H4 (cell line): ENCODE results near the gene ADARB1. TPM values are rescaled to one million over a fixed set of nuclear protein-coding genes. Genes with fewer than 3 reads are reported as not detected.

ENCODE experiments used
- DNase-seq: peaks from one replicate; pipeline ENCODE4 v3.0.0-alpha.2; 2015; ENCODE audit warnings: low spot score
- total RNA-seq: library from RNA; depleted of rRNA; stranded (reverse); fragments of >200 nt; shearing (Covaris generic); gene quantifications from 2 replicates; pipeline ENCODE4 v1.2.3, GENCODE V29; 2014

The ADARB1 gene
- total RNA-seq, 1 experiment from 2014 or later, result 10.2 TPM

GRCh38 chr21:45037986-45038385 lies 36.4 kb upstream of the ADARB1 start:
- no peak for DNase-seq

GRCh38 chr21:45039317-45040156 lies 34.8 kb upstream of the ADARB1 start:
- no peak for DNase-seq

GRCh38 chr21:45040157-45040711 lies 34.1 kb upstream of the ADARB1 start:
- DNase-seq, result no peak

GRCh38 chr21:45040739-45041138 lies 33.6 kb upstream of the ADARB1 start:
- no peak for DNase-seq

- peak; percentile 59 for DNase-seq
These were observed 33.0 kb upstream of the ADARB1 start for GRCh38 chr21:45041351-45041805.

- no peak for DNase-seq
These were observed 32.3 kb upstream of the ADARB1 start for GRCh38 chr21:45041984-45042663.

- DNase-seq, result no peak
These were observed 31.7 kb upstream of the ADARB1 start for GRCh38 chr21:45042664-45043161.

- DNase-seq, result no peak
These were observed 30.8 kb upstream of the ADARB1 start for GRCh38 chr21:45043541-45044020.

- DNase-seq, result no peak
These were observed 28.9 kb upstream of the ADARB1 start for GRCh38 chr21:45045481-45045880.

GRCh38 chr21:45047257-45047656 lies 27.1 kb upstream of the ADARB1 start:
- no peak for DNase-seq

GRCh38 chr21:45048026-45048698 lies 26.2 kb upstream of the ADARB1 start:
- no peak for DNase-seq

GRCh38 chr21:45048968-45049367 lies 25.4 kb upstream of the ADARB1 start:
- DNase-seq, result no peak

GRCh38 chr21:45049714-45050344 lies 24.6 kb upstream of the ADARB1 start:
- DNase-seq, result peak; percentile 46

GRCh38 chr21:45050345-45050796 lies 24.0 kb upstream of the ADARB1 start:
- peak; percentile 38 for DNase-seq

GRCh38 chr21:45050797-45051489 lies 23.4 kb upstream of the ADARB1 start:
- DNase-seq, result peak; percentile 90

- DNase-seq, result no peak
These were observed 22.6 kb upstream of the ADARB1 start for GRCh38 chr21:45051580-45052434.

- no peak for DNase-seq
These were observed 21.4 kb upstream of the ADARB1 start for GRCh38 chr21:45052960-45053359.

GRCh38 chr21:45053561-45054226 lies 20.7 kb upstream of the ADARB1 start:
- DNase-seq, result no peak
